ENCODE measurements around the gene PRAMEF15. TPM values are rescaled to one million over a fixed set of nuclear protein-coding genes. Genes with fewer than 3 reads are reported as not detected.
"Not testable (repeated sequence)": the region's sequence is repeated elsewhere in the genome, so short reads cannot be mapped to it uniquely, and the experiment has no call there.

PRAMEF15 gene
- total and polyA plus RNA-seq, 2 experiments from 2014 or later = not detected

- not testable (repeated sequence) for H3K9me2 ChIP-seq (ENCODE audit: insufficient read depth); H4K20me1 ChIP-seq (replicated peaks; ENCODE audit: insufficient read depth); H3K27ac ChIP-seq (ENCODE audit: low read depth); DNase-seq (ENCODE audit: low spot score); H2AFZ ChIP-seq; H3K36me3 ChIP-seq (ENCODE audit: insufficient read depth); H3K4me3 Mint-ChIP-seq; ATAC-seq; H3K79me2 ChIP-seq (replicated peaks; ENCODE audit: insufficient read depth); H3K4me1 ChIP-seq (ENCODE audit: insufficient read depth); H3K4me2 ChIP-seq; H3K27me3 Mint-ChIP-seq (ENCODE audit: insufficient read depth, low read depth, poor library complexity); H3K4me3 ChIP-seq; H3F3A ChIP-seq (replicated peaks; ENCODE audit: low read depth); H3K4me1 Mint-ChIP-seq; H3K27me3 ChIP-seq (ENCODE audit: insufficient read depth); H3K36me3 Mint-ChIP-seq (ENCODE audit: low read depth); H3K27ac Mint-ChIP-seq
- peaks cover 28% of the 10 kb centered on the region for H3K9me3 Mint-ChIP-seq
- TF ChIP-seq CTCF (conservative IDR thresholded peaks at IDR 0.05; ENCODE audit: low read depth in 2 of 2) = peak in 1 of 2 experiments; percentile 25; a peak in 2 of 4 replicates
These were observed 39.1 kb downstream of the PRAMEF15 start for GRCh38 chr1:13354475-13354874.

- not testable (repeated sequence) for H3K79me2 ChIP-seq (replicated peaks; ENCODE audit: insufficient read depth); H3K27ac Mint-ChIP-seq; H3F3A ChIP-seq (replicated peaks; ENCODE audit: low read depth); H3K4me2 ChIP-seq; ATAC-seq; H2AFZ ChIP-seq; H3K36me3 Mint-ChIP-seq (ENCODE audit: low read depth); H3K27me3 ChIP-seq (ENCODE audit: insufficient read depth); H3K27me3 Mint-ChIP-seq (ENCODE audit: insufficient read depth, low read depth, poor library complexity); H3K27ac ChIP-seq (ENCODE audit: low read depth); H3K4me1 Mint-ChIP-seq; H3K9me2 ChIP-seq (ENCODE audit: insufficient read depth); H3K4me1 ChIP-seq (ENCODE audit: insufficient read depth); H3K36me3 ChIP-seq (ENCODE audit: insufficient read depth); H3K4me3 Mint-ChIP-seq; H3K4me3 ChIP-seq; H4K20me1 ChIP-seq (replicated peaks; ENCODE audit: insufficient read depth)
- peaks cover 30% of the 10 kb centered on the region for H3K9me3 Mint-ChIP-seq
- TF ChIP-seq CTCF (conservative IDR thresholded peaks at IDR 0.05; ENCODE audit: low read depth in 2 of 2) = peak; percentile 52 to 63
- DNase-seq (ENCODE audit: low spot score) = peak; percentile 87
These were observed 41.4 kb downstream of the PRAMEF15 start for GRCh38 chr1:13356774-13357173.

GRCh38 chr1:13362364-13362763 is 47.0 kb downstream of the PRAMEF15 start:
- not testable (repeated sequence) for DNase-seq (ENCODE audit: low spot score)

GRCh38 chr1:13364928-13365327 is 49.5 kb downstream of the PRAMEF15 start:
- H3K27ac ChIP-seq (ENCODE audit: low read depth); H3K27me3 Mint-ChIP-seq (ENCODE audit: insufficient read depth, low read depth, poor library complexity); H2AFZ ChIP-seq; H3K27me3 ChIP-seq (ENCODE audit: insufficient read depth); H3K79me2 ChIP-seq (replicated peaks; ENCODE audit: insufficient read depth); ATAC-seq; H3K4me1 Mint-ChIP-seq; H3F3A ChIP-seq (replicated peaks; ENCODE audit: low read depth); H3K27ac Mint-ChIP-seq; H3K4me1 ChIP-seq (ENCODE audit: insufficient read depth); H3K4me3 ChIP-seq; H3K4me3 Mint-ChIP-seq; H3K4me2 ChIP-seq; H3K9me2 ChIP-seq (ENCODE audit: insufficient read depth); H3K36me3 ChIP-seq (ENCODE audit: insufficient read depth); H4K20me1 ChIP-seq (replicated peaks; ENCODE audit: insufficient read depth); DNase-seq (ENCODE audit: low spot score): not testable (repeated sequence)
- Mint-ChIP-seq H3K36me3 (ENCODE audit: low read depth) (peaks cover 14% of the 10 kb centered on the region; the same call in 1 of the 3 replicates), H3K9me3 (peaks cover 59% of the 10 kb centered on the region)

More at GRCh38 chr1:13362364-13362763, 47.0 kb downstream of the PRAMEF15 start:
- not testable (repeated sequence) for H3K4me1 ChIP-seq (ENCODE audit: insufficient read depth); H3F3A ChIP-seq (replicated peaks; ENCODE audit: low read depth); H4K20me1 ChIP-seq (replicated peaks; ENCODE audit: insufficient read depth); H3K4me3 Mint-ChIP-seq; H3K27me3 Mint-ChIP-seq (ENCODE audit: insufficient read depth, low read depth, poor library complexity); H3K27ac Mint-ChIP-seq; H3K27me3 ChIP-seq (ENCODE audit: insufficient read depth); H3K9me2 ChIP-seq (ENCODE audit: insufficient read depth); H3K27ac ChIP-seq (ENCODE audit: low read depth); H3K4me2 ChIP-seq; H3K79me2 ChIP-seq (replicated peaks; ENCODE audit: insufficient read depth); H3K4me1 Mint-ChIP-seq; H3K4me3 ChIP-seq; H2AFZ ChIP-seq; H3K36me3 ChIP-seq (ENCODE audit: insufficient read depth); H3K36me3 Mint-ChIP-seq (ENCODE audit: low read depth); ATAC-seq
- peaks cover 37% of the 10 kb centered on the region for H3K9me3 Mint-ChIP-seq

- DNase-seq (ENCODE audit: low spot score); H3K4me3 Mint-ChIP-seq; H3K4me2 ChIP-seq; H3K27me3 ChIP-seq (ENCODE audit: insufficient read depth); H3K4me1 Mint-ChIP-seq; H3K9me2 ChIP-seq (ENCODE audit: insufficient read depth); H2AFZ ChIP-seq; H3K4me1 ChIP-seq (ENCODE audit: insufficient read depth); H3F3A ChIP-seq (replicated peaks; ENCODE audit: low read depth); H3K27me3 Mint-ChIP-seq (ENCODE audit: insufficient read depth, low read depth, poor library complexity); ATAC-seq; H3K79me2 ChIP-seq (replicated peaks; ENCODE audit: insufficient read depth); H3K4me3 ChIP-seq; H3K27ac Mint-ChIP-seq; H3K36me3 ChIP-seq (ENCODE audit: insufficient read depth); H3K27ac ChIP-seq (ENCODE audit: low read depth); H4K20me1 ChIP-seq (replicated peaks; ENCODE audit: insufficient read depth): not testable (repeated sequence)
- Mint-ChIP-seq H3K36me3 (ENCODE audit: low read depth) (peaks cover 19% of the 10 kb centered on the region; the same call in 2 of the 3 replicates), H3K9me3 (peaks cover 58% of the 10 kb centered on the region)
These were observed 51.2 kb downstream of the PRAMEF15 start for GRCh38 chr1:13366536-13366935.

All from GM23338 (cell line).